HG03520 (cell line): ENCODE measurements around the gene PPM1G.
"Not testable (repeated sequence)": the region's sequence is repeated elsewhere in the genome, so short reads cannot be mapped to it uniquely, and the experiment has no call there.

Experiments used
- ATAC-seq: cut with Tn5 transposase; IDR thresholded peaks from one replicate; pipeline ENCODE4 v1.9.1; 2021; ENCODE audit warnings: mild to moderate bottlenecking, moderate library complexity; ENCODE audit not compliant: unreplicated experiment

The PPM1G gene

GRCh38 chr2:27376151-27376865, 33.1 kb downstream of the PPM1G start:
- no peak for ATAC-seq

DNA sequence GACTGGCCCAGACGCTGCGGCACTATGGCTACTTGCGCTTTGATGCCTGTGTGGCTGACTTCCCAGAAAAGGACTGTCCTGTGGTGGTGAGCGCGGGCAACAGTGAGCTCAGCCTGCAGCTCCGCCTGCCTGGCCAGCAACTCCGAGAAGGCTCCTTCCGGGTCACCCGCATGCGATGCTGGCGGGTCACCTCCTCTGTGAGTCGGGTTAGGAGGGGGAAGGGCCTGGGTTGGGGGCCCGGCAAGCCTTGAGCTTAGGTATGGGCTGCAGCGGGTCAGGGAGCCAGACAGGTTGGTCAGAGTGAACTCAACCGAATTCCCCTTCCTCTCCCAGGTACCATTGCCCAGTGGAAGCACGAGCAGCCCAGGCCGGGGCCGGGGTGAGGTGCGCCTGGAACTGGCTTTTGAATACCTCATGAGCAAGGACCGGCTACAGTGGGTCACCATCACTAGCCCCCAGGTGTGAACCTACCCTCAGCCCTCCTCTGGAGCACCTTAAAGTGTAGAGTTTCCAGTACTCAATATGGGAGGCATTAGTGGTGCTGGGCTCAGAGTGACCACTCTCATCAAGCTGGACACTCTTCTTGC, 33.8 kb downstream of the PPM1G start:
- ATAC-seq = no peak

DNA sequence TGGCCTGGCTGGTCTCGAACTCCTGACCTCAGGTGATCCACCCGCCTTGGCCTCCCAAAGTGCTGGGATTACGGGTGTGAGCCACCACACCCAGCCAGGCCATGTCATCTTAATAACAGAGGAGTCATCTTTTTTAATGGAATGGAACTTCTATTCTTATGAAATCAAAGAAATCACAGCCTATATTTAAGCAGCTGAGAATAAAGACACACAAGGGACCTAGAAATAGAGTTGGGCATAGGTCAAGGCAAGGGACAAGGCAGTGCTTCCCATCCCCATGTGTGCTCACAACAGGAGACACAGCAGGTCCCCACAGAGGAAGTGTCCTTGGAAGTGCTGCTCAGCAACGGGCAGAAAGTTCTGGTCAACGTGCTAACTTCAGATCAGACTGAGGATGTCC, 35.8 kb downstream of the PPM1G start:
- no peak for ATAC-seq

DNA sequence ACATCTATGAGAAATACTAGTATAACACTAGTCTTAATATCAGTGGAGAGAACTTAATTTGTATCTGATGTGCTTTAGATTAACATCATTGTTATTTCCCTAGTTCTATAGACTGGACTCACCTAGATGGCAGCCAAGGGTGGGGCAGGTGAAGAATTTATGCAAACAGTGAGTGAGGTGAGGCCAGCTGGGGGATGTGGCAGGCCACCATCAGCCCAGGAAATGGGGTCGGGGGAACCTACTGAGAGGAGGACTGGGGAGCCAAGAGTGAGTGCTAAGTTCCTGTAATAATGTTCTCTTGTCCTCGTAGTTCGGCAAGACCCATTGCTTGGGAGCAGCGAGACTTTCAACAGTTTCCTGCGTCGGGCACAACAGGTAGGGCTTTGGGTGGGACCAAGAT, 36.5 kb downstream of the PPM1G start:
- ATAC-seq = no peak

DNA sequence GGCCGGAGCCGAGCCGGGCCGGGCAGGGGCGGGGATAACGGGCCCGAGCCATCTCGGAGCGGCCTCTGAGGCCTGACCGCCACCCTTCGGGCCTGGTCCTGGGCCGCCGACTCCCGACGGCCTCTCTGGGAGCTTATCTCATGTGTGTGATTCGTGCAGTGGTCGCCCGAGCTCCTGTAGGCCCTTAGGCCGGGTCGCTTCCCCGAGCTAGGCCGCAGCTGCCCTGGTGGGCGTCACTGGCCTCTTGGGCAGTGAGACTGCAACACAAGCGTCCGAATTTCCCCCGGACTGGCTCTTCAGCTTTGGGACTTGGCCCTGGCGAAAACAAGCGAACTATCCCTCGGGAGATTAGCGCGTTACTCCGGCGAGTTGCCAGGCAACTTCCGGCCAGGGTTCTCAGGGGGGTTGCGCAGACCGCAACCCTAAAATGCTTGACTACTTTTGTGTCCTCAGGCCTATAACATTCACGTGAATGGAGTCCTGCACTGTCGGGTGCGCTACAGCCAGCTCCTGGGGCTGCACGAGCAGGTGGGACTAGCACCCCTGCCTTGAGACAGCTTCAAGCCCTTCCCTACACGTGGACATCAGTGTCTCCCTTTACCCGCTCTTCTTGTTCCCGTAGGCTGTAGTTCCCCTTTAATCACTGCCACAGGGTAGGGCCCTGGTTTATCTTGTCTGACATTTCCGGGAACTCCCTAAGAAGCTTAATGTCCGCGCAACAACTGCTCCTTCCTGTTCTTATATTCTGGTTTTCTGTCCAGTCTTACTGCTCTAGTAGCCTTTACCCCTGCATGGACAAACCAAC, 38.4 kb downstream of the PPM1G start:
- ATAC-seq = peak; percentile 6

- ATAC-seq = peak; percentile 90
Measured at GRCh38 chr2:27370026-27370815, 39.2 kb downstream of the PPM1G start, which contains the start of the genes EIF2B4 and SNX17. TSS of gene EIF2B4 (minus strand) at chr2:27370338. CDS start at chr2:27370314, 24 bp downstream. TSS of gene SNX17 (plus strand) at chr2:27370616. CDS start at chr2:27370744, 128 bp downstream.

GRCh38 chr2:27369471-27370025, 39.8 kb downstream of the PPM1G start:
- ATAC-seq = no peak

DNA sequence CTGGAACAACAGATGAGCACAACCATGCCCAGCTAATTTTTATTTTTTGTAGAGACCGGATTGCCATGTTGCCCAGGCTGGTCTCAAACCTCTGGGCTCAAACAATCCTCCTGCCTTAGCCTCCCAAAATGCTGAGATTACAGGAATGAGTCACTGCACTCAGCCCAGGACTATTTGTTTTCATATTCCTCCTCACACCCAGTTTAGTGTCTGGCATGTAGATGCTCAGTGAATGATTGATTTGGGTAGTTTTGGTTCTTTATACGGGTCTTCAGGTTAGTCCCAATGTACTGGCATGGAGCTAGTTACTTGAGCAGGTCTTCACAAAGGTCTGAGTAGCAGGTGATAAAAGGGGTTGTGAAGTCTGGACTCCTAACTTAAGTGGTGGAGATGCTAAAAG, 45.5 kb downstream of the PPM1G start:
- ATAC-seq = no peak

DNA sequence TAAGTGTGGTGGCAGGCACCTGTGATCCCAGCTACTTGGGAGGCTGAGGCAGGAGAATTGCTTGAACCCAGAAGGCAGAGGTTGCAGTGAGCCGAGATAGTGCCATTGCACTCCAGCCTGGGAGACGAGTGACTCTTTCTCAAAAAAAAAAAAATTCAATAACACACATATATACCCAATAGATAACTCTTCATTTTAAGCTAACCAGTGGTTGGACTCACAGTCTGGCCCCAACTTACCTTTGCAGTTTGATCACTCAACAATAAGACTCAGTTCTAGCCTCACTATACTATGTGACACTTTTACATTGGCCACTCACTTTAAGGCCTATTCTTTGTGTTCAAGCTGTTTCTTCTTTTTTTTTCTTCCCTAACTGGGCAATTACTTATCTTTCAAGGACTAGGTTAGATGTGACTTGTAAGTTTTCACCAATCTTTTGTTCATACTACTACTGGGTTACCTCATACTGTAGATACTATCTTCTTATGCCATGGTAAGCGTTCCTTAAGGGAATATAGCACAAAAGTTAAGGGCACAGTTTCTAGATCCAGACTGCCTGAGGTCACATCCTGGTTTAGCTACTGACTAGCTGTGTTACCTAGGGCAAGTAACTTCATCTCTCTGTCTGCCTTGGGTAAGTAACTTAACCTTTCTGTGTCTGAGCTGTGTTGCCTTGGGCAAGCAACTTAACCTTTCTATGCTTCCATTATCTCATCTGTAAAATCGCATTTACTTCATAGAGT, 46.5 kb downstream of the PPM1G start:
- no peak for ATAC-seq

GRCh38 chr2:27356382-27357181, 52.8 kb downstream of the PPM1G start, which contains the start of gene GTF3C2:
TSS of gene GTF3C2 (minus strand) at chr2:27356764. CDS start at chr2:27343554, 13,210 bp downstream.
- peak; percentile 77 for ATAC-seq

DNA sequence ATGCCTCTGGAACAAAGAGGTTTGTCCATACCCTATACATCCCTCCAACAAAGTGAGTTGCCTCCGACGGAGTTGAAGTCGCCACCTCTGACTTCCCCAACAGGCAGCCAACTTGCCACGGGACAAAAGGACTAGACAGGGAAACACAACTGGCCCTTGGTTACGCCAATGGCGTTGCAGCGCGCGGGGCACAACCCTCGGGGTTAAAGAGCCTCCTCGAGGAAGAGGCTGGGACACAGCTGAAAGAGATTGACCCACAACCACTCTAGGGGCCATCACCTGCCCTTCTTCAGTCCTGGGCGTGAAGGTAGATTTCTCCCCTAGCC, 53.4 kb downstream of the PPM1G start:
- peak; percentile 35 for ATAC-seq

GRCh38 chr2:27354597-27354927, 54.8 kb downstream of the PPM1G start:
- no peak for ATAC-seq

DNA sequence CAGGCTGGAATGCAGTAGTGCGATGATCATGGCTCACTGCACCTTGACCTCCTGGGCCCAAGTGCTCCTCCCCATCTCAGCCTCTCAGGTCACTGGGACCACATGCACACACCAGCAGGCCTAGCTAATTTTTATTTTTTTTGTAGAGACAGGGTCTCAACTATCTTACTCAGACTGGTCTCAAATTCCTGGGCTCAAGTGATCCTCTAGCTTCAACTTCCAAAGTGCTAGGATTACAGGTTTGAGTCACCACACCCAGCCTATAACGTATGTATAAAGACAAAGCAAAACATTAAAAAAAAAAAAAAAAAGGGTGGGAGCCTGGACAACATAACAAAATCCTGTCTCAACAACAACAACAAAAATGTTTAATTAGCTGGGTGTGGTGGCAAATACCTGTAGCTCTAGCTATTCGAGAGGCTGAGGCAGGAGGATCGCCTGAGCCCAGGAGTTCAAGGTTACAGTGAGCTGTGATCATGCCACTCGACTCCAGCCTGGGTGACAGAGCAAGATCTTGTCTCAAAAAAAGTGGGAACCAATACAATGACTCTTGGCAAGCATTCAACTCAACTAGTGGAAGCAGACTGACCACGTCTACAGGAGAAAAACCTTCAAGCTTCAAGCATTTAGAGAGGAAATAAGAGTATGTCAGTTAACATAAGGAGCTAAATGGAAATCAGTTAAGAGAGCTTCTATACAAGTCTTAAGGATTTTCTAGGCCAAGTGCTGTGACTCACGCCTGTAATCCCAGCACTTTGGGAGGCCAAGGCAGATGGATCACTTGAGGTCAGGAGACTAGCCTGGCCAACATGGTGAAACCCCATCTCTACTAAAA, 55.4 kb downstream of the PPM1G start:
- ATAC-seq = no peak

DNA sequence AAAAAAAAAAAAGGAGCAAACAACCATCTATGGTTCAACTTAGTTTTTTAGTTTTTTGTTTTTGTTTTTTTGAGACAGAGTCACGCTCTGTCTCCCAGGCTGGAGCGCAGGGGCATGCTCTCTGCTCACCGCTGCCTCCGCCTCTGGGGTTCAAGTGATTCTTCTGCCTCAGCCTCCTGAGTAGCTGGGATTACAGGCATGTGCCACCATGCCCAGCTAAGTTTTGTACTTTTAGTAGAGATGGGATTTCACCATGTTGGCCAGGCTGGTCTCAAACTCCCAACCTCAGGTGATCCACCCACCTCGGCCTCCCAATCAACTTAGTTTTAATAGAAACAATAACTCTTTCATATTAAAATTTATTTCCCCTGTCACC, 56.0 kb downstream of the PPM1G start:
- not testable (repeated sequence) for ATAC-seq

GRCh38 chr2:27351802-27352598, 57.4 kb downstream of the PPM1G start:
- ATAC-seq = no peak

- no peak for ATAC-seq
Measured at GRCh38 chr2:27350106-27350693, 59.2 kb downstream of the PPM1G start.

- no peak for ATAC-seq
Measured at GRCh38 chr2:27347641-27348040, 61.8 kb downstream of the PPM1G start.
